ENCODE measurements around the gene MYG1. TPM values are rescaled to one million over a fixed set of nuclear protein-coding genes. Genes with fewer than 3 reads are reported as not detected.

MYG1 gene
- total RNA-seq, 2 donors from 2014 or later = 37.9 to 39.2 TPM

DNA sequence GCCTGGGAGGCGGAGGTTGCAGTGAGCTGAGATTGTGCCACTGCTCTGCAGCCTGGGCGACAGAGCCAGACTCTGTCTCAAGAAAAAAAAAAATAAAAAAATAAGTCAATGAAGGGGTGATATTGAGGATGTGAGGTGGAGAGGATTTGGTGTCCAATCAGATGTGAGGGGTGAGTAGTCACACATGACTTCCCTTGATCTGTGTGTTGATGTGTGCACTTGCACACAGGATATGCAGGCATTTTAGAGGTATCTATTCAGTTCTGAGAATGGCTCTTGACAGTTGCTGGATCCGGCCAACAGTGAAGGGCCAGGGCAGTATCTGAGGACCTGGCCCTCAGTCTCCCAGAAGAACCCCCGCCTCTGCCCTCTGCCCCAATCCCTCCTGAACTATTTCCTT lies 44.5 kb downstream of the MYG1 start:
- DNase-seq (no peak), ATAC-seq (no peak)
- intact Hi-C loops (cut with DNase I, micrococcal nuclease) = loop anchor here in 1 of 2 donors (10.0 kb wide), 1 partner anchor 161 kb away; the partner anchor contains the start of genes NPFF and TARBP2

DNA sequence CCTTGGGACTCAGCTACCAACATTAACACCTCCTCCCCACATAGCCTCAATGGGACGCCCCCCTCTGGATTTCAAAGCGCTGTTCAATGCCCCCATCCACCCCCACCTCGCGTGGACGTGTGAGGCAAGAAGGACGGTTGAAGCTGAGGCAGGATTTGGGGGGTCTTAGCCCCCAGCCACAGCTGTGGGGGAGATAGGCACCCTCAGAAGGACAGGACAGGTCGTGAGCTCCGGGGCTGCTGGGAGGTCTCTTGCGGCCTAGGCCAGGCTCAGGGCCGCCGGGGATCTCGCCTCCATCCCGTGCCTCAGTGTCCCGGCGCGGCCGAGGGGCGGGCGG lies 45.0 kb downstream of the MYG1 start:
- ATAC-seq = no peak
- no peak for DNase-seq

DNA sequence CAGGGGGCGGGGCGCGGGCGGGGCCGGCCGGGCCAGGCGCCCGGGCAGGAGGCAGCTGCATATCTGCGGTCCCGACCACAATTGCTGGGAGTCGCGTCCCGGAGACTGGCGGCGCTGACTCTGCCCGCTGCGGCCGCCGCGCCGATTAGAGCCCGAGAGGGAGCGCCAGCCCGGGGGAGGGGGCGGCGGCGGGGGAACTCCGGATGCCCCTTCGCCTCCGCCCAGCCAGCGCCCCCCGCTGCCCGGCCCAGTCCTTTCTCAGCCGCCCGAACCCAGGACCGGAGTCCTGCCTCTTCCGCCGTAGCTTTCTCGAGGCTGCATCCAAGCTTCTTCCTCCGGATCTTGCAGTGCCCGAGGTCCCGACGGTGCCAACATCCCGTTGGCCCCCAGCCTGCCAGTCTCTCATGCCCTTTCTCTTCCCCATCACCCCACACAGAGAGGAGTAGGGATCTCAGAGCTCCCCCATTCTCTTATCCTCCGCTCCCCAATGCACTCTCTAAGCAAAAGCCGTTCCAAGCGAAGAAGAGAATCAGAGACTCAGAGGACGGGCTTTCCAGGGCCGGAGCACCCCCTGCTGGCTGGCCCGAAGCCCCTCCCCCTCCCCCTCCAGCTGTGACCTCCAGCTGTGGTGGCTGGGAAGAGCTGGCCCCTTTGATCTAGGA lies 45.5 kb downstream of the MYG1 start:
- peak; percentile 92 for ATAC-seq
- intact Hi-C loops (cut with DNase I, micrococcal nuclease) = loop anchor here in 1 of 2 donors (10.0 kb wide), 1 partner anchor 160 kb away; the partner anchor contains the start of genes NPFF and TARBP2
- peak; percentile 71 to 80 for DNase-seq

More for the DNA sequence above, 45.0 kb downstream of the MYG1 start:
- intact Hi-C loops (cut with DNase I, micrococcal nuclease) = loop anchor here in 1 of 2 donors (10.0 kb wide), 1 partner anchor 160 kb away; the partner anchor contains the start of genes NPFF and TARBP2

DNA sequence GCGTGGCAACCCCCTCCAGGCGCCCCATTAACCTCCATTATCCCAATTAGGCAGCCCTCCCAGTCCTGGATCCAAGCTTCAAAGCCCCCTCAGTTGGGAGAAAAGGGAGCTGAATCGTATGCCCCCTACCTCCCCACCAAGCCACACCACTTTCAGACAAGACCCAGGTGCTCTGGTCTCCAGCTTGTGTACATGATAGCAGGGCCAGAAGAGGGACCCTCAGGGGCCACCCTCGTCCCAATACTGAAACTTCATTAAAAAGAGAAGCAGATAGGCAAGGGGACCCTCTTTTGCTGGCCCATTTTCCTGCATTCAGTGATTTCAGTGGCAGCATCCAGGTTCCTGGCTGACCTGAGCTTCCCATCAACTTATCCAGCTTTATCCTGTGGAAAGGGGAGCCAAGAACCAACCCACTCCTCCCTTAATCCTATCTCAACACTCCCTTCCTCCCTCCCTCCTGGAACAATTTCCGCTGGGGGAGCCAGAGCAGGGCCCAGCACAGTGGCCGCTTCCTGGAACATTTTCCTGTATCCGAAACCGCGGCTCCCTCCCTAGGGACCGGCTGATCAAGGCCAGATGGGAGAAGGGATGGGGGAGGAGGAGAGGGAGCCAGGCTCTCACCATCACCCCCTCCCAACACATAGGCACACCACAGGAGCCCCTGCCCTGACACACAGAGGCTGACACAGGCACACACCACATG lies 46.1 kb downstream of the MYG1 start:
- ATAC-seq (no peak), DNase-seq (no peak)
- intact Hi-C loops (cut with DNase I, micrococcal nuclease) = loop anchor here in 1 of 2 donors (10.0 kb wide), 1 partner anchor 159 kb away; the partner anchor contains the start of genes NPFF and TARBP2

DNA sequence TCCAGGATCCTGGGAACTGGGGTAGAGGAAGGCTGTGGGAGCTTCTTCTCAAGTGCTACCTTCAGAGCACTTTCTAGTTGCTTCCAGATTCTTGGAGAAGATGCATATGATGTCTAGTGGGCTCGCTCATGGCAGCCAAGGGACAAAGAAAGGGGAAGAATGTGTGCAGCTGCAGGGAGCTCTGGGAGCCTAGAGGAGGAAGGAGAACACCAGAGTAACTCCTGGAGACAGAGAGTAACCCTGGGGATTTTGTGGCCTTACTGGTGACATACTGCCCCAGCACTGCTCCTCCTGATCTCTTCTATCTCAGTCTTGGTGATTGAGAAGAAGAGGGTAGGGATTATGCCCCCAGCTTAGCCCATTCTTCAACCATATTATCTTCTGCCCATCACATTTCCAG lies 47.0 kb downstream of the MYG1 start:
- intact Hi-C loops (cut with DNase I, micrococcal nuclease) = loop anchor here in 1 of 2 donors (10.0 kb wide), 1 partner anchor 158 kb away; the partner anchor contains the start of genes NPFF and TARBP2
- no peak for ATAC-seq
- DNase-seq = no peak

DNA sequence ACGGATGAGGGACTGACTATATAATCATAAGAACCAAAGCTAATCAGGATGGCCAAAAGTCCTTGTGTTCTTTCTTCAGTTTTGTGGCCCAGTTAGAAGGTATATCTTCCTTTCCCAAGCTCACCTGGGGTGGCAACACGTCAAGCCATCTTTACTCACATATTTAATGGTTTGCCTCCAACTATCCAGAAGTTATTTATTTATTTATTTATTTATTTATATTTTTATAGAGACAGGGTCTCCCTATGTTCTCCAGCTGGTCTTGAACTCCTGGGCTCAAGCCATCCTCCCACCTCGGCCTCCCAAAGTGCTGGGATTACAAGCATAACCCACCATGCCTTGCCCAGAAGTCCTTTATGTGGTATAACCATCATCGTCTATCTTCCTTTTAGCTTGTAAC lies 48.4 kb downstream of the MYG1 start:
- intact Hi-C loops (cut with DNase I, micrococcal nuclease) = loop anchor here in 1 of 2 donors (10.0 kb wide), 1 partner anchor 157 kb away; the partner anchor contains the start of genes NPFF and TARBP2
- ATAC-seq (no peak), DNase-seq (no peak)

DNA sequence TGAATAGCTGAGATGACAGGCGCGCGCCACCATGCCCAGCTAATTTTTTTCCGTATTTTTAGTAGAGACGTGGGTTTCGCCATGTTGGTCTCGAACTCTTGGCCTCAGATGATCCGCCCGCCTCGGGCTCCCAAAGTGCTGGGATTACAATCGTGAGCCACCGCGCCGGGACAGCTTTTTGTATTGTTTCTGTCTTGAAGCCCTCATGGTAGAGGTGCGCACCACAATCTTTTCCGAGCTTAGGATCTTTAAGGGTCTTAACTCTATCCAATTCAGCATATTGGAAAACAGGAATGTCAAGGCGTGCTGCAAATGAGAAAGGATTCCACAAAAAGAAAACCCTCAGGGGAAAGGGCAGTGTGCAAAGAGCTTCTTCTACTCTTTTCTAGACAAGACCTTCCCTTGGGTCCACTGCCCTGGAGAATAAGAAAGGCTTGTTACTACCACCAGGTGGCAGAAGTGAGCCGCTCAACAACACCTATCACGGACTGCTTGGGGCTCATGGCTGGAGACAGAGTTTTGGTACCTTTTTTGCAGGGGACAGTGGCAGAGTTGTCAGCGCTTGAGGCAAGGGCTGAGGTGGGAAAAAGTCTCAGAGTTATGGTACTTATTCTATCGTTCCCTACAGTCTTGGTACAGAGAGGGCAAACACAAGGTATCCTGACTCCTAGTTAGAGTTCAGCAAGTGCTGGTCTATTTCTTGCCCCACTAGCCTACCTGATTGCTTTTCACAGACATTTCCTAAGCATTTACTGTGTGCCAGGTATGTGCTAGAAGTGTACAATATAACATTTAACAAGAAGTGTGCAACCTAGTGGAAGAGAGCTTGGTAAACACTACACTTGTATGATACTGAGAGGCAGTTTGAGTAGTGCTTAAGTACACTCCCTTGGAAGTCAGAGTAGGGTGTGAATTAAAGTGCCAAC lies 53.1 kb downstream of the MYG1 start:
- intact Hi-C loops (cut with DNase I, micrococcal nuclease) = loop anchor here (2.0 to 5.0 kb wide), 2 partner anchors 68 to 70 kb away; partner anchors contain the start of gene AMHR2 (in 1 of the 2)
- peak; percentile 94 for ATAC-seq
- DNase-seq = peak; percentile 73 to 85

DNA sequence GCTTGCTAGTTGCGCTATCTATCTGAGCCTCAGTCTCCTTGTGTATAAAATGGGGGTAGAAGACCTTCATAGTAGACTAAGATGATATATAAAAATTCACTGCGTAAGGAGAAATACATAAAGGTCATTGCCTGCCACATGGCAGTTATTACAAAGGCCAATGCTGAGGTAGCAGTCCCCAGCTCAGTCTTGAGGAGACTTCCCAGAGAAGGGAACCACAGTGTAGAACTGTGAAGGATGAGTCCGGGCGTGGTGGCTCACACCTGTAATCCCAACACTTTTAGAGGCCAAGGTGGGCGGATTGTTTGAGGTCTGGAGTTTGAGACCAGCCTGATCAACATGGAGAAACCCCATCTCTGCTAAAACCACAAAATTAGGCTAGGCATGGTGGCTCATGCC lies 53.8 kb downstream of the MYG1 start:
- DNase-seq = no peak
- ATAC-seq = peak; percentile 40

DNA sequence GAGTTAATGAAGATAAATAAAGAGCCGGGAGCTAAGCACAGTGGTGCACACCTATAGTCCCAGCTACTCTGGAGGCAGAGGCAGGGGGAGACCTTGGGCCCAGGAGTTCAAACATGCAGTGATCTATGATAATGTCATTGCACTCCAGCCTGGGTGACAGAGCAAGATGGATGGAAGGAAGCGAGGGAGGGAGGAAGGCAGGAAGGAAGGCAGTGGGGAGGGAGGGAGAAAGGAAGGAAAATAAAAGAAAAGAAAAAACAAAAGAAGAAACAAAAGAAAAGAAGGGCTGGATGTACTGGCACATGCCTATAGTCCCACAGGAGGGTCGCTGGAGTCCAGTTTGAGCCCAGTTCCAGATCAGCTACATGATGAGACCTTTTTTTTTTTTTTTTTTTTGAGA lies 55.6 kb downstream of the MYG1 start:
- DNase-seq (no peak), ATAC-seq (no peak)
- intact Hi-C loops (cut with DNase I, micrococcal nuclease) = no loop called here

More for the DNA sequence above, 53.8 kb downstream of the MYG1 start:
- intact Hi-C loops (cut with DNase I, micrococcal nuclease) = loop anchor here (2.0 to 5.0 kb wide), 2 partner anchors 68 to 69 kb away; partner anchors contain the start of gene AMHR2 (in 1 of the 2)

Other genes starting within 250 kb of the MYG1 start
- 10 to 100 TPM; 31.4 to 35.6 TPM for gene TNS2, start 249.6 kb upstream of the MYG1 start, total RNA-seq
- gene SPRYD3, start 220.3 kb upstream of the MYG1 start, total RNA-seq = 10 to 100 TPM; 30.7 to 34.9 TPM
- 10 to 100 TPM; 16.9 to 24.5 TPM for gene IGFBP6, start 202.0 kb upstream of the MYG1 start, total RNA-seq
- gene SOAT2, start 196.2 kb upstream of the MYG1 start, total RNA-seq = not detected
- 10 to 100 TPM; 28.7 to 32.7 TPM for gene ZNF740, start 119.0 kb upstream of the MYG1 start, total RNA-seq
- gene CSAD, start 118.8 kb upstream of the MYG1 start, total RNA-seq = 10 to 100 TPM; 22.8 to 28.7 TPM
- 1 to 10 TPM; 4.6 to 9.1 TPM for gene ITGB7, start 92.4 kb upstream of the MYG1 start, total RNA-seq
- gene RARG, start 67.5 kb upstream of the MYG1 start, total RNA-seq = 10 to 100 TPM; 10.2 to 12.3 TPM
- 1 to 10 TPM; 3.3 to 9.6 TPM for gene ESPL1, start 31.4 kb upstream of the MYG1 start, total RNA-seq
- 100 to 1,000 TPM; 268 to 291 TPM for gene PFDN5, start 4.2 kb upstream of the MYG1 start, total RNA-seq
- 10 to 100 TPM; 34.6 to 39.0 TPM for gene AAAS, start 21.9 kb downstream of the MYG1 start, total RNA-seq
- gene SP7, start 36.7 kb downstream of the MYG1 start, total RNA-seq = not detected
- gene SP1, start 80.5 kb downstream of the MYG1 start, total RNA-seq = 10 to 100 TPM; 85.2 to 98.2 TPM
- gene AMHR2, start 124.2 kb downstream of the MYG1 start, total RNA-seq = not detected
- gene PRR13, start 142.0 kb downstream of the MYG1 start, total RNA-seq = 100 to 1,000 TPM; 447 to 662 TPM
- gene PCBP2, start 152.4 kb downstream of the MYG1 start, total RNA-seq = 100 to 1,000 TPM; 586 to 592 TPM
- gene MAP3K12, start 199.8 kb downstream of the MYG1 start, total RNA-seq = 1 to 10 TPM; 3.2 to 6.8 TPM
- 10 to 100 TPM; 21.3 to 22.3 TPM for gene TARBP2, start 201.6 kb downstream of the MYG1 start, total RNA-seq
- not detected for gene NPFF, start 207.8 kb downstream of the MYG1 start, total RNA-seq

All from left colon (tissue), 2 donors.